ENCODE results near the gene CD4.
A peak's percentile ranks its signal among the peaks of the same experiment; 100 is the strongest.

CD4 gene

DNA sequence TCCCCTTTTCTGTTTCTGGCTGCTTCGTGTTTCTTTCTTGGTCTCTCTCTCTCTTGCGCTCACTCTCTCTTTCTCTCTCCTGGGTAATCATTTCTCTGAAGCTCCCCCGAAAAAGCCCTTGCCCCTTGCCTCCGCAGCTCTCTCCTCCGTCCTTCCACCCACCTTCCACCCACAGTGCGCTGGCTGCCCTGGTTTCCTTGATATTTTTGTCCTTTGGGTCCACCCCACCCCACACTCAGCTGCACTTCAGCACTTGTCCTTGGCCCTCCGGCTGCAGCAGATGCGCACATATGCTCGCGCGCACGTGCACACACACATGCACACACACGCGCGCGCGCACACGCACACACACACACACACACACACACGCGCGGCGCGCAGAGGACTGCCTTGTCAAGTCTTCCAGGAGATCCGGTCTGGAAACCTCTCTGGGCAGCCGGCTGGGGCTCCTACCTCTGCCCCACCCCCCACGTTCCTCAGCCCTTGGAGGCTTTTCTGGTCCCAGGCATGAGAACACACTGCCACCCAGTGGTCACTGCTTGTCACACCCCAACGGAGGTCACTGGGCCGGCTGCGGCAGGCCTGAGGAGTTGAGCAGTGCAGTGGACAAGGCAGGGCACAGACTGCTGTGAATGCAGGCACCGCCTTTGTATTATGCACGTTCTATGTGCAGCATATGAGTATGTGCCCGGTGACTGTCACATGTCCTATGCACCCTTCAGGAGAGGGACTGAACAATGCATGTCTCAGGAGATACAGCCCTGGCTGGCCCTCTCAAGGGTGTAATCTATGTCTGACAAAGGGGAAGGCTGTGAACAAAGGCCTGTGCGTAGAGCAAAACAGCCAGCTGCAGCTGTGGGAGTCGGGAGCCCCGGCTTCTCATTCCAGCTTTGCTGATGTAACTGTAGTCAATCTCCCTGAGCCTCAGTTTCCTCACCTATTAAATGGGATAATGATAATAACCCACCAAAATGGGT, 10.5 kb upstream of the CD4 start:
- peak; percentile 88 for DNase-seq

DNA sequence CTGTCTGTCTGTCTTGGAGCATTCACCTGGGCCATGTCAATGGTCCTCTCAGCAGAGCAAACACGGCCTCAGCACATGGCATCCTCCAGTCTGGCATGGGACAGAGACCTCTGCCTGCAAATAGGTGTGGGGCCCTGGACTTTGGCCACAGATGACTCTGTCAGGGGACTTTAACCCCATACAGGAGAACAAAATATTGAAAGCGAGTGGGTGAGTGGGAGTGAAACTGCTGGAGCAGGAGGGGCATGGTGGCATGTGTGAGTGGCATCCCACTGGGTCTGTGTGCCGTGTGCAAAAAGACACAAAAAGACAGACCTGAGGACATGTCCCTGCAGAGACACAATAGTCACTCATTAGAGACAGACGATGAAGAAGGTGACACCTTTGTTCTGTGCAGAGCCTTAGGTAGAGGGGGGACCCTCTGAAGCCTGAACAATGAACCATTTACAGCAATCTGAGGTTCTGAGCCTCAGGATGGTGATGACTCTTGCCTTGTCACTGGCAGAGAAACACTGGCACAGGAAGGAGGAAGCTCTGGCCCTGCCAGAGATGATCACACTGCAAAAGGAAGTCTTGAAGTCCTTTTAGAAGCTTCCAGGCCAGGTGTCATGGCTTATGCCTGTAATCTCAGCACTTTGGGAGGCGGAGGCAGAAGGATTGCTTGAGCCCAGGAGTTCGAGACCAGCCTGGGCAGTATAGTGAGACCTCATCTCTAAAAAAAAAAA, 9.5 kb upstream of the CD4 start:
- DNase-seq, result no peak

DNA sequence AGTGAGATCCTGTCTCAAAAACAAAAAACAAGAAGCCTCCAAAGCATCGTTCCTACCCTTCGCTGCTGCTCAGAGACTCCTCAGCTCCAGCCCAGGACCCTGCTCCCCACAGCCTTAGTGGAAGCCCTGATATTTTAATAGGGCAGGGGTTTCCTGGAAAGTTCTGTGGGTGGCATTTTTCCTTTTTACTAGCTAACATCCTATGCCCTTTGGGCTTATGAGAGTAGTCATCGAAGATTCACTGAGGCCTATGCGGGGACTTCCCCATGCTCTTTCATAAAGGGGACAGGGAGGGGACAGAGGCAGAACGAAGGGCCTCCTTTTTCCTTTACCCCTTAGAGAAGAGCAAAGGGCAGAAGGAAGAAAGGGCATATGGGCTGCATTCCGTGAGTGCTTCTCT, 8.8 kb upstream of the CD4 start:
- no peak for DNase-seq

DNA sequence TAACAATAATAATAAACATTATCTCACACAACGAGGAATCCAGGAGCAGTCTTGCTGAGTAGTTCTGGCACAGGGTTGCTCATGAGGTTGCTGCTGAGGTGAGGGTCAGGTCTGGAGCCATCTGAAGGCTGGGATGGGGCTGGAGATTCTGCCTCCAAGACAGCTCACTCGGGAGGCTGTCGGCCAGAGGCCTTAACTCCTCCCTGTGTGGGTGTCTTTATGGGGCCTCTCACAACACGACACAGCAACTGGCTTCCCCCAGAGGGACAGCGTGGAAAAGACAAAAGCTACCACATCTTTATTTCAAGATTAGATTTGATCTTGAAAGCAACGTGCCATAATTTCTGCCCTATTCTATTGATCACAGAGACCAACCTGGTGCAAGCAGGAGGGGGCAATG, 7.2 kb upstream of the CD4 start:
- DNase-seq, result no peak

DNA sequence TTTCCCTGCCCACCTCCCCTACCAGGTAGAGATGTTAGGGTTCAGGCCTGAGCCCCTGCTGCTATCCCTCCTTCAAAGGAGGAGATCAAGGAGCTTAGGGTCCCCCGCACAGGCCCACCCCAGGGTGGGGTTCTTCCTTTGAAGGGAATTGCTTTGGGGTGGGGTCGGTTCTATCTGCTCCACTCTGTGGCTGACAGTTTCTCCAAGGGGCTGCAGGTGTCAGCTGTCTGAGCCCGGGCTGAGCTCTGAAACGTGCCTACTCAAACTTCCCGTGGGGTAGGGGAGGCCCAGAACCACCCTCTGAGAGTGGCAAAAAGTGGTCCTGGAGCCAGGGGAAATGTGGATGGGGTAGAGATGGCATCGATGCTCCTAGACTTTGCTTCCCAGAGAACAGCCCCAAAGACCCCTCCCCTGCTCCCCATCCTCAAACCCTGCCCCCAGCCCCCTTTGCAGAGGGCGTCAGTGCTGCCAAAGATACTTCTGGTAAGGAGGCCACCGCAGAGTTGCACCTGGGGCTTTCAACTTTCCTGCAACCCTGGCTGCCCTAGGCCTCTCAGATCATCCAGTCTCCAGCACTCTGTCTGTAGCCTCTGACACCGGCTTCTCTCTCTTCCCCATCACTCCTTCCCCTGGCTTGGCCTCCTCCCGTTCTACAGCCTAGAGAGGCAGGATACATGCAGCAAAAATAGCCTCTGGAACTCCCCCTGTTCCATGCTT, 6.3 kb upstream of the CD4 start:
- DNase-seq, result no peak

DNA sequence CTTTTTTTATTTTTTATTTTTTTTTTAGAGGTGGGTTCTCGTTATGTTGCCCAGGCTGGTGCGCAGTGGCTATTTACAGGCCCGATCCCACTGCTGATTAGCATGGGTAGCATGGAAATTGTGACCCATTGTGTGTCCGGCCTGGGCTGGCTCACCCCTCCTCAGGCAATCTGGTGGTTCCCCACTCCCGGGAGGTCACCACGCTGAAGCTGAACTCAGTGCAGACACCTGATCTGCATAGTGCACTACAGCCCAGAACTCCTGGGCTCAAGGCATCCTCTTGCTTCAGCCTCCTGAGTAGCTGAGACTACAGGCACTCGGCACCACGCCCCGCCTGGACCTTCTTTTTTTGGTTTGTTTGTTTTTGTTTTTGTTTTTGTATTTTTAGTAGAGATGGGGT, 5.5 kb upstream of the CD4 start:
- DNase-seq, result no peak

GRCh38 chr12:6784296-6784695, 5.0 kb upstream of the CD4 start:
- DNase-seq, result no peak

DNA sequence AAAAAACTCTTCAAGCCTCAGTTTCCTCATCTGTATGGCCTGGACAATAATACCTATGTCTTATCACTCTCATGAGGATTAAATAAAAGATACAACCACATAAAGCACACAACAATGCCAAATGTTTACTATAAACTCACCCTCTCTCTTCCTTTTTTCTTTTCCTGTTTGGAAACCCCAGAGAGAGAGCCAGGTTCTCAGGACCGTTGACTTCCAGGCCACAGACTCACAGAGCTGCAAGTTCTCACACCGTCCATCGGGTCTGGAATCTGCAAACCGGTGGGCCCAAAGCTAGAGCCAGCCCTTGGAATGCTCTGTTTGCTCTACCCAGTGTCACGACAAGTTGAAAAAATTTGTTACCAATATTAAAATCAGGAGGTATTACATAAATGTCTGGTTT, 4.6 kb upstream of the CD4 start:
- no peak for DNase-seq

DNA sequence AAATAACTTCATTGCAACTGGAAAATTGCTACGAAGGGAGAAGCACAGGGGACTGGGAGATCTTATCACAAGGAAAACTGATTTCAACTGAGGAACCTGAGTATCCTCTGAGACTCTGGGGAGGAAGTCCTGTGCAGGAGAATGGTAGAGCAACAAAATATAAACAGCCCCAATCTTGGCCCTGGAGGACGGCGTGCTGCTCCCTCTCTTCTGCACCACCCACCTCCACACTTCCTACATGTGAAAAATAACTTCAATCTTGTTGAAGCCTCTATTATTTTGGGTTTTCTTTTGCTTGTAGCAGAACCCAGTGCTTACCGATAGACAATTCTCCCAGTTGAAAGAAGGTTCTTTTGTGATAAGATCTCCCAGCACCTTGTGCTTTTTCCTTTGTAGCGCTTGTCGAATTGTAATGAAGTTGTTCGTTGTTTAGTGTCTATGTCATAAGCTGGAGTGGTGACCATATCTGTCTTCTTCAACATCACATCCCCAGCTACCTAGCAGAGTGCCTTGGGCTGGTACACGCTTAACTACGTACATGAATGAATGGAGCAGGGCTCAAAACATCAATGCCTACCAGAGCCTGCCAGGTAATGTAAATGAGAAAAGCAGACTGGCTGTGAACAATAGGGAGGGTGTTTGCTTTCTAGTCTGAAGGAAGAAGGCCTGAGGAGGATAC, 2.8 kb upstream of the CD4 start:
- no peak for DNase-seq

DNA sequence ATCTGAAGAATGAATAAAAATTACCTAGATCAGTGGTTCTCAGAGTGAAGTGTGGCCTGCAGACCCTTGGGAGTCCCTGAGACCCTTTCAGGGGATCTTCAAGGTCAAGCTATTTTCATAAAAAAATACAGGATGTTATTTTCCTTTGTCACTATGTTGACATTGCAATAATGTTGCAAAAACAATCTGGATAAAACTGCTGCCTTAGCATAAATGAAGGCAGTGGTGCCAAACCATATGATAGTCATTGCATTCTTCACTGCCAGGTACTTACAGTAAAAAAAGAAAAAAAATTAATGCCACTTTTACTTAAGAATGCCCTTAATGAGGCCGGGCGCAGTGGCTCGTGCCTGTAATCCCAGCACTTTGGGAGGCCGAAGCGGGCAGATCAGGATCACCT, 2.0 kb upstream of the CD4 start:
- DNase-seq, result no peak

- peak; percentile 46 for DNase-seq
Measured at GRCh38 chr12:6790496-6791150, 1.3 kb downstream of the CD4 start.

DNA sequence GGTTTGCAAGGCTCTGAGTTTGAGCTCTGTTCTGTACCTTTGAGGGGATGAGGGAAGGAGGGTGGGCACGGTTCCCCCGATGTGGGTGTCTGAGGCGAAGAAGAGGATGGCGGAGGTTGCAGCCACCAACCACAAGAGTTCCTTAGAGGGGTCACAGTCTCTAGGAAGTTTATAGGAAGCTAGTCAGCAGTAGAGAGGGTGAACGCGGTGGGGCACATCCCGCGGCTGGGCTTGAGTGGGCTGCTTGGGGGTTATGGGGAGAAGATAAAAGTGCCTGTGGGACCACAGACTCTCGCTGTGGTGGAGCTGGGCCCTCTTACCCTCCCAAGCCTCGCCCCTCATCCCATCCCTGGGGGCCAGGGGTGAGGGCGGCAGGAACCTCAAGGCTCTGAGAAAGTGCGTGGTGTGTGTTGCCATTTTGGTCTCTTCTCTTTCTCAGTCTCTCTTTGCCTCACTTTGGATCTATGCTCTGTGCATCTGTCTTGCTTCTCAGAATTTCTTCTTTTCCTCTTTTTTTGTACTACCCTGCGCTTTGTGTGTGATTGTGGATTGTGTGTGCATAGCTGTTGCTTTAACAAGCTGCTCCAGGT, 2.7 kb downstream of the CD4 start:
- DNase-seq, result peak; percentile 54

- peak; percentile 85 for DNase-seq
Measured at GRCh38 chr12:6792522-6793201, 3.3 kb downstream of the CD4 start.

DNA sequence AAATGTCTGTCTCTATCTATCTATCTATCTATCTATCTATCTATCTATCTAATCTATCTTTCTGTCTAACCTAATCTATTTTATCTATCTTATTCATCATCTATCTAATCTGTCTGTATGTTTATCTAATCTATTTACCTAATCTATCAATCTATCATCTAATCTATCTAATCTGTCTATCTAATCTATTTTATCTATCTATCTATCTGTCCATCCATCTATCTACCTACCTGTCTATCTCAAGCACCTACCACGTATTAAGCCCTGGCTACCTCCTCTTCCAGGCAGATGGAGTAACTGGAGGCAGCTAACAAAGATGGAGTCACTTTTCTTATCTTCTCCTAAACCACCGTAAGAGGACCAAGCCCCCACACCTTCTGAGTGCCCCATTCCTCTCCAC, 5.8 kb downstream of the CD4 start:
- DNase-seq, result no peak

- DNase-seq, result no peak
Measured at GRCh38 chr12:6796576-6796975, 7.2 kb downstream of the CD4 start.

GRCh38 chr12:6799147-6799546, 9.8 kb downstream of the CD4 start:
- DNase-seq, result no peak

- DNase-seq, result no peak
Measured at GRCh38 chr12:6807170-6807569, 17.8 kb downstream of the CD4 start.

- no peak for DNase-seq
Measured at GRCh38 chr12:6809056-6809455, 19.7 kb downstream of the CD4 start.

DNA sequence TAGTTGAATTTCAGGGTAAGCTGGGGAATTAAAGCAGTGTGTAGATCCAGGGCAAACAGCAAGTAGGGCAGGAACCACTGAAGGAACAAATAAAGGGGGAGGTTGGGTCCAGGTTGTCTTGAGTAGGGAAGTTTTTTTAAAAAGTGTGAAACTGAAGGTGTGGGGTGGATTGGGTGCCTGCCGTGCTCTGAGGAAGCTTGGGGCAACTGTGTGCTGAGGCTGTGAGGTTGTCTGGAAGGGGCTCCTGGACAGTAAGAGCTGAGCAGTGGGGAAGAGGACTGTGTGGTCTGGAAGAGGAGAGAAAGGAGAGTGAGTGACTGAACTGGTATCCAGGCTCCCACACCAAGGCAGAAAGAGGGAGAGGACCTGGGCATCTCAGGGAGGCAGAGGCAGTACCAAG, 21.4 kb downstream of the CD4 start:
- no peak for DNase-seq

DNA sequence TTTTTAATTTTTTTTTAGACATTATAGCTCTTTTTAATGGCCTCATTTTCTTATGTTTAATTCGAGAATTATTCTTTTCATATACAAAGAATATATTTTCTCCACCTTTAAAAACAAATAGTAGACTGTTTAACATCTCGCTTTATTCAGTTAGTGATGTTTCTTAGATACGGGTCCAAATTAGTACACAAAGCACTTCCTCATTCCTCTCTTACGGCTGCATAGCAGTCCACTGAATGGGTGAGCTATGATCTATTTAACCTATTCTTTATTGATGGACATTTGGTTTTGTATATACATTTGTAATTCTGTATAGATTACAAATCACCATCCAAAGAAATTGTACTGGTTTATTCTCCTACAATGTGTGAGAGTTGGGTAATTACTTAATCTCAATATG, 24.0 kb downstream of the CD4 start:
- DNase-seq, result peak; percentile 25

- DNase-seq, result no peak
Measured at GRCh38 chr12:6816598-6816997, 27.3 kb downstream of the CD4 start.
